B cell (primary cell): Measurements from ENCODE around the gene FOXP4. TPM values are rescaled to one million over a fixed set of nuclear protein-coding genes. Genes with fewer than 3 reads are reported as not detected.

Experiments
- ATAC-seq: fragments of 200-7000 bp; cut with Tn5 transposase; one replicate; pipeline ENCODE4 v1.10.0; 2021; ENCODE audit warnings: low read depth, mild to moderate bottlenecking, moderate number of reproducible peaks, moderate library complexity
- CTCF ChIA-PET: fragments of 350-600 bp; sonication (Branson Sonifier 250); formaldehyde crosslinking; loops from one replicate; lab custom pipeline; 2021; ENCODE audit warnings: antibody characterized with exemption, inconsistent platforms; lab: Charles Lee
- POLR2A ChIA-PET: fragments of 350-600 bp; sonication (Branson Sonifier 250); formaldehyde crosslinking; loops from one replicate; lab custom pipeline; 2021; ENCODE audit warnings: antibody characterized with exemption; lab: Charles Lee
- DNase-seq: peaks from one replicate; pipeline ENCODE4 v3.0.0; 2013
- H2AFZ ChIP-seq: 2 replicates; pipeline ENCODE4 v1.6.1; 2012; ENCODE audit warnings: mild to moderate bottlenecking, low read depth, low read length; ENCODE audit not compliant: insufficient read depth, poor library complexity, severe bottlenecking
- H3K27ac ChIP-seq, 2 donors: 1 replicate in 1 of 2; 2 replicates in 1 of 2; pipeline ENCODE4 v1.5.1; 2012 to 2013; ENCODE audit warnings: low read length in 2 of 2, mild to moderate bottlenecking in 2 of 2, moderate library complexity in 1 of 2
- H3K27me3 ChIP-seq, 4 experiments: fragments of 200-600 bp in 1 of 4; sonication (generic) in 1 of 4; replicated peaks in 1 of 4; 1 replicate in 2 of 4; 2 replicates in 2 of 4; pipeline versions ENCODE4 v1.6.1 to v1.7.0; 2013 to 2016; ENCODE audit warnings: low read length in 3 of 4, mild to moderate bottlenecking in 2 of 4, mixed read lengths in 1 of 4, moderate library complexity in 1 of 4; ENCODE audit not compliant: insufficient read depth in 4 of 4, control insufficient read depth in 3 of 4; ENCODE audit errors: control extremely low read depth in 1 of 4
- H3K36me3 ChIP-seq, 2 experiments: replicated peaks in 1 of 2; 1 replicate in 1 of 2; 2 replicates in 1 of 2; pipeline versions ENCODE4 v1.6.1 to v1.7.1; 2013; ENCODE audit warnings: low read length in 1 of 2; ENCODE audit not compliant: insufficient read depth in 2 of 2, control insufficient read depth in 1 of 2; ENCODE audit errors: control extremely low read depth in 1 of 2, extremely low read depth in 1 of 2
- H3K4me1 ChIP-seq, 2 donors: fragments of 200-600 bp in 1 of 2; sonication (generic) in 1 of 2; 1 replicate in 1 of 2; 2 replicates in 1 of 2; pipeline versions ENCODE4 v1.5.1 to v1.6.1; 2013 to 2017; ENCODE audit warnings: low read length in 2 of 2; ENCODE audit not compliant: control insufficient read depth in 2 of 2, insufficient read depth in 2 of 2
- H3K4me2 ChIP-seq: replicated peaks from 2 replicates; pipeline ENCODE3; 2012; ENCODE audit warnings: mild to moderate bottlenecking, low read depth, low read length; ENCODE audit not compliant: poor library complexity, severe bottlenecking
- H3K4me3 ChIP-seq, 5 experiments: fragments of 200-600 bp in 1 of 5; sonication (generic) in 1 of 5; 1 replicate in 3 of 5; 2 replicates in 2 of 5; pipeline versions ENCODE4 v1.5.1 to v1.7.0; 2011 to 2016; ENCODE audit warnings: low read length in 4 of 5, mild to moderate bottlenecking in 4 of 5, low read depth in 2 of 5, control low read depth in 1 of 5, moderate library complexity in 1 of 5; ENCODE audit not compliant: insufficient read depth in 1 of 5; ENCODE audit errors: control extremely low read depth in 1 of 5, extremely low read depth in 1 of 5
- H3K79me2 ChIP-seq: fragments of 200-600 bp; sonication (generic); one replicate; pipeline ENCODE4 v1.6.0; 2016; ENCODE audit warnings: low read length; ENCODE audit not compliant: control insufficient read depth, insufficient read depth
- H3K9ac ChIP-seq: fragments of 200-600 bp; sonication (generic); 2 replicates; pipeline ENCODE4 v1.6.1; 2017; ENCODE audit warnings: mild to moderate bottlenecking, low read length, moderate library complexity
- H3K9me3 ChIP-seq, 3 donors: one replicate each; pipeline versions ENCODE4 v1.6.1 to v1.7.1; 2013; ENCODE audit warnings: low read length in 2 of 3; ENCODE audit not compliant: control insufficient read depth in 2 of 3, insufficient read depth in 1 of 3; ENCODE audit errors: control extremely low read depth in 1 of 3
- H4K20me1 ChIP-seq: 2 replicates; pipeline ENCODE4 v1.6.0; 2012; ENCODE audit warnings: mild to moderate bottlenecking, low read length; ENCODE audit not compliant: insufficient read depth, control insufficient read depth, poor library complexity, severe bottlenecking
- H3K27ac Mint-ChIP-seq: one replicate; pipeline ENCODE4 v1.8.0; 2021; ENCODE audit warnings: mixed read lengths
- H3K27me3 Mint-ChIP-seq: one replicate; pipeline ENCODE4 v1.8.0; 2021; ENCODE audit warnings: mixed read lengths
- H3K4me1 Mint-ChIP-seq: one replicate; pipeline ENCODE4 v1.8.0; 2021; ENCODE audit warnings: mixed read lengths
- H3K4me3 Mint-ChIP-seq: one replicate; pipeline ENCODE4 v1.8.0; 2021; ENCODE audit warnings: mixed read lengths
- H3K9me3 Mint-ChIP-seq: one replicate; pipeline ENCODE4 v1.8.0; 2022; ENCODE audit warnings: mixed read lengths; ENCODE audit not compliant: insufficient read depth
- CTCF ChIP-seq: fragments of 200-600 bp; IDR thresholded peaks from one replicate; pipeline ENCODE4 v1.8.0; 2022; ENCODE audit warnings: antibody characterized with exemption, mild to moderate bottlenecking
- EZH2 ChIP-seq: IDR thresholded peaks from 2 replicates; pipeline ENCODE4 v1.6.1; 2012; ENCODE audit warnings: borderline replicate concordance, low read depth, mild to moderate bottlenecking, moderate library complexity, low read length; ENCODE audit not compliant: insufficient read depth, poor library complexity, severe bottlenecking
- WGBS: methylation state at CpG from one replicate; pipeline ENCODE4 v1.1.5; 2013; ENCODE audit warnings: missing lambda C conversion rate; ENCODE audit not compliant: insufficient coverage; 5-methylcytosine and 5-hydroxymethylcytosine counted together
- intact Hi-C: fragments of 100-400 bp; cut with micrococcal nuclease; formaldehyde crosslinking; loops from one replicate; pipeline ENCODE4 v1.10.0; 2022
- polyA plus RNA-seq: library from polyadenylated mRNA; depleted of rRNA; stranded (reverse); fragments of >200 nt; gene quantifications from 2 replicates; pipeline ENCODE4 v1.2.3, GENCODE V29; 2012
- total RNA-seq, 2 donors: library from RNA; stranded (reverse); fragments of 120-200 nt in 1 of 2; gene quantifications; 1 replicate in 1 of 2; 2 replicates in 1 of 2; pipeline versions ENCODE4 v1.2.3 to v1.2.4, GENCODE V29; 2013 to 2022

Gene FOXP4
- total and polyA plus RNA-seq, 2 donors (not counting 1 experiment from before 2014, with no cell fraction given): 17.0 to 38.7 TPM

DNA sequence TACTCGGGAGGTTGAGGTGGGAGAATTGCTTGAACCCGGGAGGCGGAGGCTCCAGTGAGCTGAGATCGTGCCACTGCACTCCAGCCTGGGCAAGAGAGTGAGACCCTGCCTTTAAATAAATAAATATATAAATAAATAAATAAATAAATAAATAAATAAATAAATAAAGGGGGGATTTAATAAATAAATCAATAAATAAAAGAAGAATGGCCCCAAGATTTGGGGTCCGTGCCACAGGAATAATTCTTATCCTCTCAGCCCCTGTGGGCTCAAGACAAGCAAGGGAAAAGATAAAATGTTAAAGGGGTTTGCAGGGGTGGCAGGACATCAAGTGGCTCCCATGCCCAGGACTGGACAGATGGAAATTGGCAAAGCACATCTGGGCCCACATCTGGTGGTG, 60.9 kb downstream of the FOXP4 start:
- Mint-ChIP-seq H3K4me1 (peaks cover 10% of the 10 kb centered on the region), H3K27me3 (peaks cover 17% of the 10 kb centered on the region), H3K27ac (no peak overlapping the region), H3K9me3 (no peaks in the 10 kb centered on the region), H3K4me3 (no peak overlapping the region)
- no peak overlapping the region for H3K4me2 ChIP-seq
- no peaks in the 10 kb centered on the region for H3K79me2 ChIP-seq
- no peak for TF ChIP-seq EZH2
- TF ChIP-seq CTCF: no peak
- H3K27ac ChIP-seq: no peak overlapping the region
- ChIA-PET CTCF (no interaction called here), POLR2A (no interaction called here)
- no peak for ATAC-seq
- H3K4me3 ChIP-seq: no peak overlapping the region
- WGBS: 100% methylated on average over 1 of the region's 5 CpGs
- H3K27me3 ChIP-seq: peaks cover 0 to 3% (median 0%) of the 10 kb centered on the region in 4 experiments
- intact Hi-C loops: no loop called here
- H3K36me3 ChIP-seq: no peaks in the 10 kb centered on the region
- no peaks in the 10 kb centered on the region for H3K9me3 ChIP-seq
- no peak for DNase-seq
- no peak overlapping the region for H3K9ac ChIP-seq
- no peaks in the 10 kb centered on the region for H4K20me1 ChIP-seq
- peaks cover 4 to 13% of the 10 kb centered on the region in 2 donors for H3K4me1 ChIP-seq
- H2AFZ ChIP-seq: no peak overlapping the region

DNA sequence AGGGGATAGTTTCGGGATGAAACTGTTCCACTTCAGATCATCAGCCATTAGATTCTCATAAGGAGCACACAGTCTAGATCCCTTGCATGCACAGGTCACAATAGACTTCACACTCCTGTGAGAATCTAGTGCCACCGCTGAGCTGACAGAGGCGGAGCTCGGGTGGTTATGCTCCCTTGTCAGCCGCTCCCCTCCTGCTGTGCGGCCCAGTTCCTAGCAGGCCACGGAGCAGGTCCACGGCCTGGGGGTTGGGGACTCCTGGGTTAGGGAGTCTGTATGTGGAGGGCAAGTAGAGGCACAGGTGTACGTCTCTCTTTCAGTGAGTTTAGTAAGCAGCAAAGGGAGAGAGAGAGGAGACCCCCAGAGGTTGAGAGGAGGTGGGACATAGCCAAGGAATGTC, 61.6 kb downstream of the FOXP4 start:
- ATAC-seq (no peak), DNase-seq (no peak)
- intact Hi-C loops: no loop called here
- H3K27me3 Mint-ChIP-seq: peaks cover 17% of the 10 kb centered on the region
- Histone ChIP-seq H3K36me3 (no peaks in the 10 kb centered on the region), H3K27me3 (peaks cover 0 to 3% (median 1%) of the 10 kb centered on the region in 4 experiments), H3K9me3 (peaks cover 0 to 2% (median 0%) of the 10 kb centered on the region in 3 donors), H4K20me1 (no peaks in the 10 kb centered on the region), H3K4me3 (no peak overlapping the region), H3K79me2 (no peaks in the 10 kb centered on the region), H2AFZ (no peak overlapping the region), H3K4me2 (no peak overlapping the region), H3K27ac (no peak overlapping the region), H3K4me1 (peaks cover 3 to 10% of the 10 kb centered on the region in 2 donors), H3K9ac (no peak overlapping the region)
- ChIA-PET POLR2A (no interaction called here), CTCF (interaction anchor here (0.7 to 0.8 kb wide), 2 partner anchors 10 to 180 kb away, joined by 3 to 4 read pairs; no protein-coding TSS in a partner anchor)
- H3K27ac Mint-ChIP-seq: no peak overlapping the region
- no peak overlapping the region for H3K4me3 Mint-ChIP-seq
- H3K4me1 Mint-ChIP-seq: peaks cover 7% of the 10 kb centered on the region
- no peaks in the 10 kb centered on the region for H3K9me3 Mint-ChIP-seq
- no peak for TF ChIP-seq EZH2
- no peak for TF ChIP-seq CTCF
- 83% methylated on average over 7 of the region's 9 CpGs for WGBS
